ENCODE data around the gene BDNF. TPM values are rescaled to one million over a fixed set of nuclear protein-coding genes. Genes with fewer than 3 reads are reported as not detected.
"Not testable (repeated sequence)": the region's sequence is repeated elsewhere in the genome, so short reads cannot be mapped to it uniquely, and the experiment has no call there.

Gene BDNF
- total RNA-seq: 1 to 10 TPM; 1.4 TPM
- 1 to 10 TPM in 1 of 2 donors, under 1 TPM in 1; 0.38 to 1.6 TPM for polyA plus RNA-seq
- long read RNA-seq, donor 1: 0 reads
- long read RNA-seq, donor 2: 0 reads
- long read RNA-seq, donor 3: 0 reads
- long read RNA-seq, donor 4, full-length matches to known transcripts: 1 of 1 reads
- long read RNA-seq, donor 4, partial matches to known transcripts: 0 of 1 reads
- long read RNA-seq, donor 4, other reads (novel, unspliced or antisense): 0 of 1 reads
- long read RNA-seq, donor 5: 0 reads

- ATAC-seq (ENCODE audit: insufficient read depth, low FRiP score) (no peak), DNase-seq (peak in 1 of 3 donors; percentile 37)
- no peak within 1 kb of the TSS for H3K27ac ChIP-seq (ENCODE audit: low read depth in 1 of 2, low read length in 1 of 2)
- peaks cover 0 to 23% (median 15%) of the 10 kb centered on the region in 5 donors for H3K4me1 ChIP-seq (ENCODE audit: control insufficient read depth in 5 of 5, insufficient read depth in 5 of 5, low read length in 5 of 5)
- WGBS, 2 donors: 0 to 1% methylated on average over 58 to 87 of the region's 92 CpGs
- no peak within 1 kb of the TSS for H3K9ac ChIP-seq (ENCODE audit: insufficient read depth in 1 of 2, low read length in 2 of 2)
- peak within 1 kb of the TSS; percentile 39 for H3K4me3 ChIP-seq
- H3K27me3 ChIP-seq (ENCODE audit: control insufficient read depth in 3 of 3, insufficient read depth in 3 of 3, low read length in 2 of 3): peaks cover 0 to 89% (median 77%) of the 10 kb centered on the region in 3 donors
- no peak for TF ChIP-seq CTCF (IDR thresholded peaks at IDR 0.05; ENCODE audit: control extremely low read depth, extremely low read depth)
- no peaks in the 10 kb centered on the region for H3K36me3 ChIP-seq (ENCODE audit: control insufficient read depth in 4 of 4, insufficient read depth in 4 of 4, low read length in 4 of 4)
- H3K9me3 ChIP-seq (ENCODE audit: control insufficient read depth in 4 of 4, insufficient read depth in 3 of 4, low read length in 3 of 4): peaks cover 0 to 2% (median 0%) of the 10 kb centered on the region in 4 donors
These were observed at the start of gene BDNF for GRCh38 chr11:27700351-27701301. TSS of gene BDNF (minus strand) at chr11:27700455. CDS start at chr11:27658564, 41,891 bp downstream.

- Histone ChIP-seq H3K36me3 (ENCODE audit: control insufficient read depth in 4 of 4, insufficient read depth in 4 of 4, low read length in 4 of 4) (no peaks in the 10 kb centered on the region), H3K27me3 (ENCODE audit: control insufficient read depth in 3 of 3, insufficient read depth in 3 of 3, low read length in 2 of 3) (no peaks in the 10 kb centered on the region), H3K9ac (ENCODE audit: insufficient read depth in 1 of 2, low read length in 2 of 2) (no peak overlapping the region), H3K27ac (ENCODE audit: low read depth in 1 of 2, low read length in 1 of 2) (no peak overlapping the region), H3K4me3 (no peak overlapping the region), H3K4me1 (ENCODE audit: control insufficient read depth in 5 of 5, insufficient read depth in 5 of 5, low read length in 5 of 5) (no peaks in the 10 kb centered on the region), H3K9me3 (ENCODE audit: control insufficient read depth in 4 of 4, insufficient read depth in 3 of 4, low read length in 3 of 4) (no peaks in the 10 kb centered on the region)
- no peak for ATAC-seq (ENCODE audit: insufficient read depth, low FRiP score)
- no peak for TF ChIP-seq CTCF (IDR thresholded peaks at IDR 0.05; ENCODE audit: control extremely low read depth, extremely low read depth)
- DNase-seq: no peak
- WGBS, 2 donors: 43 to 47% methylated on average over 7 of the region's 7 CpGs
These were observed 40.2 kb upstream of the BDNF start for GRCh38 chr11:27740362-27741013.

GRCh38 chr11:27735281-27735680 lies 35.0 kb upstream of the BDNF start:
- no peak for ATAC-seq (ENCODE audit: insufficient read depth, low FRiP score)
- 18 to 43% methylated on average over 1 of the region's 1 CpG for WGBS, 2 donors
- TF ChIP-seq CTCF (IDR thresholded peaks at IDR 0.05; ENCODE audit: control extremely low read depth, extremely low read depth): no peak

GRCh38 chr11:27731803-27732202 lies 31.5 kb upstream of the BDNF start:
- H3K9ac ChIP-seq (ENCODE audit: insufficient read depth in 1 of 2, low read length in 2 of 2); DNase-seq; H3K27me3 ChIP-seq (ENCODE audit: control insufficient read depth in 3 of 3, insufficient read depth in 3 of 3, low read length in 2 of 3); ATAC-seq (ENCODE audit: insufficient read depth, low FRiP score); H3K36me3 ChIP-seq (ENCODE audit: control insufficient read depth in 4 of 4, insufficient read depth in 4 of 4, low read length in 4 of 4); H3K9me3 ChIP-seq (ENCODE audit: control insufficient read depth in 4 of 4, insufficient read depth in 3 of 4, low read length in 3 of 4); H3K4me3 ChIP-seq; H3K4me1 ChIP-seq (ENCODE audit: control insufficient read depth in 5 of 5, insufficient read depth in 5 of 5, low read length in 5 of 5); H3K27ac ChIP-seq (ENCODE audit: low read depth in 1 of 2, low read length in 1 of 2): not testable (repeated sequence)
- 92 to 96% methylated on average over 7 of the region's 7 CpGs for WGBS, 2 donors

More at GRCh38 chr11:27735281-27735680, 35.0 kb upstream of the BDNF start:
- no peak for DNase-seq
- H3K36me3 ChIP-seq (ENCODE audit: control insufficient read depth in 4 of 4, insufficient read depth in 4 of 4, low read length in 4 of 4): no peaks in the 10 kb centered on the region
- H3K4me1 ChIP-seq (ENCODE audit: control insufficient read depth in 5 of 5, insufficient read depth in 5 of 5, low read length in 5 of 5): no peaks in the 10 kb centered on the region
- H3K9ac ChIP-seq (ENCODE audit: insufficient read depth in 1 of 2, low read length in 2 of 2): no peak overlapping the region
- H3K9me3 ChIP-seq (ENCODE audit: control insufficient read depth in 4 of 4, insufficient read depth in 3 of 4, low read length in 3 of 4): no peaks in the 10 kb centered on the region
- H3K27me3 ChIP-seq (ENCODE audit: control insufficient read depth in 3 of 3, insufficient read depth in 3 of 3, low read length in 2 of 3): no peaks in the 10 kb centered on the region
- no peak overlapping the region for H3K4me3 ChIP-seq
- no peak overlapping the region for H3K27ac ChIP-seq (ENCODE audit: low read depth in 1 of 2, low read length in 1 of 2)
